GM12892 (cell line): Measurements from ENCODE around the gene SV2C.

ENCODE experiments used
- POLR2A ChIP-seq: IDR thresholded peaks from 2 replicates; pipeline ENCODE4 v1.6.1; 2011; ENCODE audit warnings: low read depth, low read length, control low read depth
- TAF1 ChIP-seq: IDR thresholded peaks from 2 replicates; pipeline ENCODE4 v1.6.1; 2011; ENCODE audit warnings: low read depth, mild to moderate bottlenecking, control low read depth, low read length, borderline replicate concordance

DNA sequence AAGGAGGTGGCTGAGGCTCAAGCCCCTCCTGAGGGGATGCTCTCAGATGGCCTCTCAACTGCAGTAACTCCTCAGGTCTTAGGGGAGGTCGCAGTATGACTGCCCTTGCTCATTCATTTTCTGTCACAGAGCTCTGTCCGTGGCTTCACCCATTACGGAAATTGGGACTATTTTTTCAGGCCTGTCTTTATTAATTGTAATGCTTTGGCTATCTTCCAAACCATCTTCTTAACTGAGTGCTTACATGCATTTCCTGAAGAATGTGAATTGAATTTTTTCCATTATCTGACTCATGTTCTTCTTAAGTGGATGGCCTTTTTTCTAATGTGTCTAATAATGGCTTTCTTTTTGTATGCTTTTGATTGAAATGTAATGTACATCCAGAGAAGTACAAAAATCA, 36.4 kb upstream of the SV2C start:
- TF ChIP-seq POLR2A = no peak
- TF ChIP-seq TAF1 = no peak
